SK-N-SH (cell line): ENCODE data around the gene ST8SIA6. TPM values are rescaled to one million over a fixed set of nuclear protein-coding genes. Genes with fewer than 3 reads are reported as not detected.

ENCODE experiments used
- CTCF ChIA-PET: fragments of 300-600, 350-600 bp; formaldehyde crosslinking; extraction: SDS; loops from one replicate; lab custom pipeline; 2021; lab: Yijun Ruan, JAX
- POLR2A ChIA-PET: fragments of 350-600 bp; sonication (Branson Sonifier 250); formaldehyde crosslinking; extraction: SDS; loops from one replicate; lab custom pipeline; 2020; ENCODE audit warnings: antibody characterized with exemption, inconsistent platforms; lab: Yijun Ruan, JAX
- DNase-seq: peaks from one replicate; pipeline ENCODE4 v3.0.0; 2012
- H2AFZ ChIP-seq: fragments of 200-600 bp; sonication (generic); 2 replicates; pipeline ENCODE4 v1.8.1; 2016; ENCODE audit warnings: antibody characterized with exemption, mild to moderate bottlenecking, low read depth
- H3F3A ChIP-seq: fragments of 200-600 bp; sonication (generic); replicated peaks from 2 replicates; pipeline ENCODE3; 2016; ENCODE audit warnings: antibody characterized with exemption, mild to moderate bottlenecking; ENCODE audit not compliant: insufficient read depth
- H3K27ac ChIP-seq, 2 experiments: fragments of 200-500 bp in 1 of 2; fragments of 200-600 bp in 1 of 2; sonication (Bioruptor generic) in 1 of 2; sonication (generic), shearing (Covaris generic) in 1 of 2; 2 replicates each; pipeline versions ENCODE4 v1.5.1 to v1.6.1; 2014 to 2016; ENCODE audit warnings: low read depth in 2 of 2, inconsistent platforms in 1 of 2, low read length in 1 of 2, mild to moderate bottlenecking in 1 of 2, mixed read lengths in 1 of 2
- H3K27me3 ChIP-seq: fragments of 200-600 bp; sonication (generic), shearing (Covaris generic); 2 replicates; pipeline ENCODE4 v1.6.1; 2016; ENCODE audit warnings: mixed run types; ENCODE audit not compliant: insufficient read depth
- H3K36me3 ChIP-seq, 2 experiments: fragments of 200-500 bp in 1 of 2; fragments of 200-600 bp in 1 of 2; sonication (Bioruptor generic) in 1 of 2; sonication (generic) in 1 of 2; replicated peaks in 1 of 2; 2 replicates each; pipeline versions ENCODE3 to v1.5.1; 2014 to 2016; ENCODE audit warnings: low read length in 1 of 2, mild to moderate bottlenecking in 1 of 2; ENCODE audit not compliant: insufficient read depth in 2 of 2, control insufficient read depth in 1 of 2
- H3K4me1 ChIP-seq, 2 experiments: fragments of 200-500 bp in 1 of 2; fragments of 200-600 bp in 1 of 2; sonication (Bioruptor generic) in 1 of 2; sonication (generic), shearing (Covaris generic) in 1 of 2; 2 replicates each; pipeline versions ENCODE4 v1.5.1 to v1.6.1; 2014 to 2016; ENCODE audit warnings: low read depth in 1 of 2, low read length in 1 of 2, mixed run types in 1 of 2; ENCODE audit not compliant: insufficient read depth in 2 of 2, control insufficient read depth in 1 of 2
- H3K4me2 ChIP-seq: fragments of 200-600 bp; sonication (generic), shearing (Covaris generic); 2 replicates; pipeline ENCODE4 v1.6.1; 2017; ENCODE audit warnings: mixed run types
- H3K4me3 ChIP-seq, 2 experiments: fragments of 200-500 bp in 1 of 2; fragments of 200-600 bp in 1 of 2; sonication (Bioruptor generic) in 1 of 2; sonication (generic), shearing (Covaris generic) in 1 of 2; 2 replicates each; pipeline versions ENCODE4 v1.5.1 to v1.8.1; 2014 to 2016; ENCODE audit warnings: low read depth in 2 of 2, inconsistent platforms in 1 of 2, low read length in 1 of 2, mild to moderate bottlenecking in 1 of 2, mixed read lengths in 1 of 2, moderate library complexity in 1 of 2
- H3K79me2 ChIP-seq: fragments of 200-600 bp; sonication (generic); 2 replicates; pipeline ENCODE4 v1.8.1; 2017; ENCODE audit warnings: mild to moderate bottlenecking; ENCODE audit not compliant: insufficient read depth
- H3K9ac ChIP-seq: fragments of 200-600 bp; sonication (generic); 2 replicates; pipeline ENCODE4 v1.6.1; 2017; ENCODE audit warnings: mixed run types
- H3K9me2 ChIP-seq: fragments of 200-600 bp; sonication (generic); 2 replicates; pipeline ENCODE4 v1.6.1; 2017; ENCODE audit warnings: mixed run types
- H3K9me3 ChIP-seq: fragments of 200-600 bp; sonication (generic); 2 replicates; pipeline ENCODE4 v1.6.1; 2017; ENCODE audit warnings: mixed run types, mild to moderate bottlenecking, moderate library complexity
- H4K20me1 ChIP-seq: fragments of 200-600 bp; sonication (generic); 2 replicates; pipeline ENCODE4 v1.6.1; 2017; ENCODE audit warnings: mild to moderate bottlenecking, mixed run types; ENCODE audit not compliant: insufficient read depth
- CTCF ChIP-seq: fragments of 200-600 bp; sonication (generic); IDR thresholded peaks from 2 replicates; pipeline ENCODE4 v1.6.1; 2017; ENCODE audit warnings: antibody characterized with exemption, mild to moderate bottlenecking, moderate library complexity
- FOSL2 ChIP-seq: IDR thresholded peaks from 2 replicates; pipeline ENCODE4 v1.4.0; 2012; ENCODE audit warnings: low read depth, mild to moderate bottlenecking, moderate library complexity, borderline replicate concordance
- NFIC ChIP-seq: IDR thresholded peaks from 2 replicates; pipeline ENCODE4 v1.4.0; 2012; ENCODE audit warnings: borderline replicate concordance
- RAD21 ChIP-seq: IDR thresholded peaks from 2 replicates; pipeline ENCODE4 v1.6.1; 2012; ENCODE audit warnings: mild to moderate bottlenecking, low read length
- REST ChIP-seq: IDR thresholded peaks from 2 replicates; pipeline ENCODE4 v1.6.1; 2012; ENCODE audit warnings: mild to moderate bottlenecking, low read depth, low read length, moderate library complexity
- SMC3 ChIP-seq: IDR thresholded peaks from 2 replicates; pipeline ENCODE4 v1.6.1; 2012; ENCODE audit warnings: low read depth, low read length, improper control_type of control experiment
- WGBS: methylation state at CpG from one replicate; pipeline ENCODE4 v1.1.6; 2017; ENCODE audit warnings: low lambda C conversion rate; 5-methylcytosine and 5-hydroxymethylcytosine counted together
- polyA plus RNA-seq, 3 experiments: library from polyadenylated mRNA; depleted of rRNA; stranded (reverse); fragments of >200 nt; gene quantifications; 2 replicates each; pipeline ENCODE4 v1.2.3, GENCODE V29; 2012

The ST8SIA6 gene
- polyA plus RNA-seq, 1 of the 3 experiments (the other 2 are of a cell fraction): 0.03 TPM

GRCh38 chr10:17431871-17432311 is 22.5 kb downstream of the ST8SIA6 start:
- CTCF ChIA-PET: interaction anchor here (0.9 to 6.3 kb wide), 7 partner anchors 7 to 142 kb away, joined by 3 to 44 read pairs (median 4); partner anchors contain the start of gene ST8SIA6
- peak; percentile 6; the same call in 1 of the 2 replicates for TF ChIP-seq FOSL2
- TF ChIP-seq REST: no peak
- H3K4me2 ChIP-seq: no peak overlapping the region

GRCh38 chr10:17430647-17431355 is 23.6 kb downstream of the ST8SIA6 start:
- WGBS: 44% methylated on average over 7 of the region's 7 CpGs
- no peak overlapping the region for H3K4me2 ChIP-seq
- H3K9ac ChIP-seq: no peak overlapping the region
- ChIA-PET CTCF (interaction anchor here (0.6 to 6.3 kb wide), 14 partner anchors 8 to 603 kb away, joined by 3 to 44 read pairs (median 4); no protein-coding TSS in a partner anchor), POLR2A (no interaction called here)
- H3K9me3 ChIP-seq: no peaks in the 10 kb centered on the region
- H2AFZ ChIP-seq: no peak overlapping the region
- TF ChIP-seq SMC3 (peak; percentile 91), REST (no peak), NFIC (no peak), RAD21 (peak; percentile 84), CTCF (peak; percentile 97)
- no peaks in the 10 kb centered on the region; the same call in 1 of the 2 replicates for H3K27me3 ChIP-seq
- no peaks in the 10 kb centered on the region for H3F3A ChIP-seq
- no peaks in the 10 kb centered on the region for H3K36me3 ChIP-seq
- H3K4me3 ChIP-seq: no peak overlapping the region; a peak in 1 of 4 replicates
- H3K9me2 ChIP-seq: no peaks in the 10 kb centered on the region
- peak; percentile 61 for DNase-seq
- H4K20me1 ChIP-seq: no peaks in the 10 kb centered on the region
- no peaks in the 10 kb centered on the region for H3K79me2 ChIP-seq
- H3K4me1 ChIP-seq: no peaks in the 10 kb centered on the region
- no peak overlapping the region for H3K27ac ChIP-seq

More at GRCh38 chr10:17431871-17432311, 22.5 kb downstream of the ST8SIA6 start:
- Histone ChIP-seq H3K9me2 (no peaks in the 10 kb centered on the region), H3K27ac (no peak overlapping the region), H4K20me1 (no peaks in the 10 kb centered on the region), H2AFZ (peak overlapping the region; percentile 49; the same call in 1 of the 2 replicates), H3K9me3 (no peaks in the 10 kb centered on the region), H3K79me2 (no peaks in the 10 kb centered on the region), H3F3A (no peaks in the 10 kb centered on the region), H3K9ac (no peak overlapping the region), H3K4me3 (no peak overlapping the region), H3K4me1 (no peaks in the 10 kb centered on the region), H3K27me3 (no peaks in the 10 kb centered on the region; the same call in 1 of the 2 replicates), H3K36me3 (no peaks in the 10 kb centered on the region)
- WGBS: 83% methylated on average over 7 of the region's 7 CpGs
- POLR2A ChIA-PET: no interaction called here
- no peak for DNase-seq
